Measurements from ENCODE around the gene IL4. TPM values are rescaled to one million over a fixed set of nuclear protein-coding genes. Genes with fewer than 3 reads are reported as not detected.

Gene IL4
- total RNA-seq, 6 experiments from 2014 or later: not detected

- no peak for TF ChIP-seq CTCF (IDR thresholded peaks at IDR 0.05)
- no peak for TF ChIP-seq POLR2A (IDR thresholded peaks at IDR 0.05)
- DNase-seq: no peak
- peak in 1 of 4 donors; percentile 35 for ATAC-seq
These were observed 17.7 kb upstream of the IL4 start for GRCh38 chr5:132655821-132656773.

GRCh38 chr5:132656774-132657355 lies 16.9 kb upstream of the IL4 start:
- Histone ChIP-seq H3K27ac (no peak overlapping the region), H3K27me3 (peaks cover 0 to 4% of the 10 kb centered on the region in 2 donors), H3K4me1 (peaks cover 0 to 11% (median 0%) of the 10 kb centered on the region in 4 donors), H3K36me3 (no peaks in the 10 kb centered on the region), H3K9me3 (no peaks in the 10 kb centered on the region), H3K4me3 (no peak overlapping the region)
- intact Hi-C loops (cut with DNase I): no loop called here
- 67% methylated on average over 6 of the region's 12 CpGs for WGBS (ENCODE audit: insufficient coverage, low coverage, low lambda C conversion rate, missing lambda C conversion rate)
- TF ChIP-seq POLR2A (IDR thresholded peaks at IDR 0.05) (no peak), CTCF (IDR thresholded peaks at IDR 0.05) (no peak)
- no peak for DNase-seq
- no peak for ATAC-seq

More at GRCh38 chr5:132655821-132656773, 17.7 kb upstream of the IL4 start:
- Histone ChIP-seq H3K36me3 (no peaks in the 10 kb centered on the region), H3K27ac (no peak overlapping the region), H3K27me3 (peaks cover 0 to 4% of the 10 kb centered on the region in 2 donors), H3K4me1 (peaks cover 0 to 11% (median 0%) of the 10 kb centered on the region in 4 donors), H3K9me3 (no peaks in the 10 kb centered on the region), H3K4me3 (peak overlapping the region in 2 of 3 donors; percentile 16 to 38)
- intact Hi-C loops (cut with DNase I): no loop called here
- WGBS (ENCODE audit: insufficient coverage, low coverage, low lambda C conversion rate, missing lambda C conversion rate): 40% methylated on average over 5 of the region's 92 CpGs

DNA sequence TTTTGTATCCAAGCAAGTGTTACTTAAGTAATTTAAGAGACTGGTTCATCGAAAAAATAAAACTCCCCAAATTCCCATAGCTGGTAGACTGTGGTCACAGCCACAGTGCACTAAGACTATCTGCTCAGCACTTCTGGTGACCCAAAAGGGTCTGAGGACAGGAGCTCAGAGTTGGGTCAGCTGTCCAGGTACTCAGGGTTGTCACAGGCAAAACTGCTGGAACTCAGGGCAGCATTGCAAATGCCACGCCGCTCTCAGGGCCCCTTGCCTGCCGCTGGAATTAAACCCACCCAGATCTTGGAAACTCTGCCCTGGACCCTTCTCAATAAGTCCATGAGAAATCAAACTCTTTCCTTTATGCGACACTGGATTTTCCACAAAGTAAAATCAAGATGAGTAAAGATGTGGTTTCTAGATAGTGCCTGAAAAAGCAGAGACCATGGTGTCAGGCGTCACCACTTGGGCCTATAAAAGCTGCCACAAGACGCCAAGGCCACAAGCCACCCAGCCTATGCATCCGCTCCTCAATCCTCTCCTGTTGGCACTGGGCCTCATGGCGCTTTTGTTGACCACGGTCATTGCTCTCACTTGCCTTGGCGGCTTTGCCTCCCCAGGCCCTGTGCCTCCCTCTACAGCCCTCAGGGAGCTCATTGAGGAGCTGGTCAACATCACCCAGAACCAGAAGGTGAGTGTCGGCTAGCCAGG lies 16.0 kb upstream of the IL4 start, which contains the start of gene IL13:
TSS of gene IL13 (plus strand) at position 498 of the 705 bp plus-strand sequence. CDS start at position 512, 14 bp downstream.
- Histone ChIP-seq H3K4me3 (no peak within 1 kb of the TSS), H3K27me3 (peaks cover 0 to 4% of the 10 kb centered on the region in 2 donors), H3K36me3 (no peaks in the 10 kb centered on the region), H3K27ac (no peak within 1 kb of the TSS), H3K4me1 (peaks cover 0 to 11% (median 0%) of the 10 kb centered on the region in 4 donors), H3K9me3 (no peaks in the 10 kb centered on the region)
- intact Hi-C loops (cut with DNase I): no loop called here
- TF ChIP-seq POLR2A (IDR thresholded peaks at IDR 0.05) (no peak), CTCF (IDR thresholded peaks at IDR 0.05) (no peak)
- no peak for DNase-seq
- WGBS (ENCODE audit: insufficient coverage, low coverage, low lambda C conversion rate, missing lambda C conversion rate): 81% methylated on average over 9 of the region's 12 CpGs
- ATAC-seq: no peak

Data from right lobe of liver (tissue), 6 donors.